Neuronal stem cell (in vitro differentiated cells): ENCODE results near the gene ASTL.

Source experiments
- DNase-seq: peaks from one replicate; pipeline ENCODE4 v3.0.0-alpha.2; 2013; ENCODE audit warnings: low spot score
- H2AFZ ChIP-seq: one replicate; pipeline ENCODE4 v1.6.1; 2013; ENCODE audit warnings: mild to moderate bottlenecking, low read length, inconsistent platforms
- H2AK5ac ChIP-seq: 2 replicates; pipeline ENCODE4 v1.6.1; 2013; ENCODE audit warnings: low read depth, mild to moderate bottlenecking, inconsistent platforms, low read length, moderate library complexity, mixed read lengths
- H2BK120ac ChIP-seq: 2 replicates; pipeline ENCODE4 v1.6.1; 2013; ENCODE audit warnings: low read depth, mild to moderate bottlenecking, inconsistent platforms, low read length, moderate library complexity, mixed read lengths
- H2BK12ac ChIP-seq: one replicate; pipeline ENCODE4 v1.6.1; 2013; ENCODE audit warnings: low read length, inconsistent platforms
- H2BK15ac ChIP-seq: 2 replicates; pipeline ENCODE4 v1.6.1; 2013; ENCODE audit warnings: mild to moderate bottlenecking, low read length, inconsistent platforms, mixed read lengths
- H2BK5ac ChIP-seq: one replicate; pipeline ENCODE4 v1.6.1; 2013; ENCODE audit warnings: inconsistent platforms, mild to moderate bottlenecking, low read length, moderate library complexity
- H3K14ac ChIP-seq: one replicate; pipeline ENCODE4 v1.6.1; 2013; ENCODE audit warnings: low read length, inconsistent platforms
- H3K18ac ChIP-seq: 2 replicates; pipeline ENCODE4 v1.6.1; 2013; ENCODE audit warnings: low read length, inconsistent platforms
- H3K23ac ChIP-seq: 2 replicates; pipeline ENCODE4 v1.6.1; 2013; ENCODE audit warnings: low read depth, mild to moderate bottlenecking, mixed read lengths, low read length, inconsistent platforms; ENCODE audit not compliant: poor library complexity
- H3K27ac ChIP-seq: replicated peaks from 3 replicates; pipeline ENCODE4 v1.5.1; 2013; ENCODE audit warnings: low read length, inconsistent platforms
- H3K27me3 ChIP-seq, 3 experiments: 2 replicates each; pipeline ENCODE4 v1.6.1; 2013; ENCODE audit warnings: low read length in 3 of 3, mild to moderate bottlenecking in 2 of 3, inconsistent platforms in 1 of 3, low read depth in 1 of 3, mixed read lengths in 1 of 3, moderate library complexity in 1 of 3; ENCODE audit not compliant: control insufficient read depth in 3 of 3, insufficient read depth in 3 of 3
- H3K36me3 ChIP-seq, 2 donors: replicated peaks in 1 of 2; 2 replicates each; pipeline ENCODE4 v1.6.1; 2013; ENCODE audit warnings: low read length in 2 of 2; ENCODE audit not compliant: control insufficient read depth in 2 of 2, insufficient read depth in 2 of 2
- H3K4ac ChIP-seq: 2 replicates; pipeline ENCODE4 v1.6.1; 2013; ENCODE audit warnings: inconsistent platforms, mild to moderate bottlenecking, low read length, moderate library complexity
- H3K4me1 ChIP-seq, 2 donors: 1 replicate in 1 of 2; 2 replicates in 1 of 2; pipeline ENCODE4 v1.6.1; 2013; ENCODE audit warnings: low read length in 2 of 2, low read depth in 1 of 2; ENCODE audit not compliant: control insufficient read depth in 2 of 2, insufficient read depth in 1 of 2
- H3K4me2 ChIP-seq: one replicate; pipeline ENCODE4 v1.6.1; 2013; ENCODE audit warnings: mild to moderate bottlenecking, low read length, inconsistent platforms; ENCODE audit not compliant: insufficient read depth, poor library complexity, severe bottlenecking
- H3K4me3 ChIP-seq, 2 donors: 2 replicates each; pipeline ENCODE4 v1.5.1; 2013; ENCODE audit warnings: low read length in 2 of 2, mild to moderate bottlenecking in 2 of 2, inconsistent platforms in 1 of 2, moderate library complexity in 1 of 2
- H3K79me1 ChIP-seq: one replicate; pipeline ENCODE4 v1.6.1; 2013; ENCODE audit warnings: low read depth, mild to moderate bottlenecking, inconsistent platforms, low read length, moderate library complexity
- H3K9ac ChIP-seq: one replicate; pipeline ENCODE4 v1.6.1; 2013; ENCODE audit warnings: mild to moderate bottlenecking, low read depth, low read length, inconsistent platforms; ENCODE audit not compliant: poor library complexity
- H3K9me3 ChIP-seq, 2 donors: replicated peaks in 1 of 2; 2 replicates each; pipeline versions ENCODE3 to v1.6.1; 2013; ENCODE audit warnings: low read length in 2 of 2, mild to moderate bottlenecking in 2 of 2, inconsistent platforms in 1 of 2, low read depth in 1 of 2, mixed read lengths in 1 of 2, moderate library complexity in 1 of 2; ENCODE audit not compliant: control insufficient read depth in 2 of 2, insufficient read depth in 1 of 2
- H4K8ac ChIP-seq: one replicate; pipeline ENCODE4 v1.6.1; 2013; ENCODE audit warnings: low read depth, mild to moderate bottlenecking, inconsistent platforms, low read length, moderate library complexity
- H4K91ac ChIP-seq: one replicate; pipeline ENCODE4 v1.6.1; 2013; ENCODE audit warnings: low read length, low read depth, mild to moderate bottlenecking, inconsistent platforms; ENCODE audit not compliant: poor library complexity
- WGBS, 2 donors: extraction: QIAGEN DNeasy Blood & Tissue Kit; methylation state at CpG; one replicate each; pipeline ENCODE4 v1.1.7; 2013; ENCODE audit warnings: missing lambda C conversion rate in 2 of 2, mixed read lengths in 1 of 2; ENCODE audit not compliant: insufficient read length in 2 of 2, insufficient replicate concordance in 1 of 2; ENCODE audit errors: extremely low coverage in 2 of 2; 5-methylcytosine and 5-hydroxymethylcytosine counted together

The ASTL gene

GRCh38 chr2:96093528-96093927 is 44.8 kb downstream of the ASTL start:
- H4K91ac ChIP-seq: no peak overlapping the region
- no peak overlapping the region for H3K14ac ChIP-seq
- H3K27me3 ChIP-seq: peaks cover 0 to 4% (median 0%) of the 10 kb centered on the region in 3 experiments
- H2BK15ac ChIP-seq: no peak overlapping the region
- H3K36me3 ChIP-seq: no peaks in the 10 kb centered on the region
- DNase-seq: no peak
- no peak overlapping the region for H3K23ac ChIP-seq
- H3K4me2 ChIP-seq: no peak overlapping the region
- H3K4me1 ChIP-seq: peaks cover 0 to 17% of the 10 kb centered on the region in 2 donors
- H2BK12ac ChIP-seq: no peak overlapping the region
- H2AFZ ChIP-seq: no peak overlapping the region
- no peak overlapping the region for H4K8ac ChIP-seq
- peaks cover 0 to 3% of the 10 kb centered on the region in 2 donors for H3K9me3 ChIP-seq
- no peak overlapping the region for H3K4me3 ChIP-seq
- H3K27ac ChIP-seq: no peak overlapping the region
- WGBS, 2 donors: no CpG with 5 or more reads among the region's 4 CpGs
- H3K9ac ChIP-seq: no peak overlapping the region
- H2BK5ac ChIP-seq: no peak overlapping the region
- peak overlapping the region; percentile 15 for H2AK5ac ChIP-seq
- H3K79me1 ChIP-seq: no peaks in the 10 kb centered on the region
- no peak overlapping the region for H3K18ac ChIP-seq
- no peak overlapping the region for H3K4ac ChIP-seq
- no peak overlapping the region for H2BK120ac ChIP-seq

DNA sequence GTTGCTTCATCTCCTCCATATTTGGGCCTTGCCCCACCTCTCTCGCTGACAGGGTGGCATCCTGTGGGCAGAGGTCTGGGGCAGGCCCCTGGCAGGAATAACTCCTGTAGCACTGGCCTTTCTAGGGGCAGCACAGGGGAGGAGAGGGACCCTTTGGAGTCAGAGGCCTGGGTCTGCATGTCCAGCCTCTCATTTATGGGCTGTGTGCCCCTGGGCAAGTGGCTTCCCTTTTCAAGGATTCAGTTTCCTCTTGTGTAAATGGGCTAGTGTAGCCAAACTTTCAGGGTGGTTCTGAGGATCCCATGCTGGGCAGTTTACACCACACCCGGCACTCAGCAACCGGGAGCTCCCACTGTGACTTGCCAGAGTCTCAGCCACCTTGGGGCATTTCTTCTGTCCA is 45.4 kb downstream of the ASTL start:
- peak overlapping the region; percentile 44 for H2AK5ac ChIP-seq
- H3K23ac ChIP-seq: no peak overlapping the region
- H2BK120ac ChIP-seq: no peak overlapping the region
- WGBS, 2 donors: no CpG with 5 or more reads among the region's 3 CpGs
- H3K27ac ChIP-seq: no peak overlapping the region
- no peak overlapping the region for H4K91ac ChIP-seq
- no peak for DNase-seq
- no peak overlapping the region for H3K4me2 ChIP-seq
- peaks cover 0 to 17% of the 10 kb centered on the region in 2 donors for H3K4me1 ChIP-seq
- no peak overlapping the region for H2BK5ac ChIP-seq
- H3K4ac ChIP-seq: no peak overlapping the region
- H3K4me3 ChIP-seq: no peak overlapping the region
- H2BK12ac ChIP-seq: no peak overlapping the region
- H2BK15ac ChIP-seq: no peak overlapping the region
- no peaks in the 10 kb centered on the region for H3K36me3 ChIP-seq
- no peaks in the 10 kb centered on the region for H3K79me1 ChIP-seq
- no peak overlapping the region for H3K18ac ChIP-seq
- H4K8ac ChIP-seq: no peak overlapping the region
- no peak overlapping the region for H2AFZ ChIP-seq
- no peak overlapping the region for H3K9ac ChIP-seq
- no peak overlapping the region for H3K14ac ChIP-seq
- peaks cover 0 to 4% (median 0%) of the 10 kb centered on the region in 3 experiments for H3K27me3 ChIP-seq
- peaks cover 0 to 3% of the 10 kb centered on the region in 2 donors for H3K9me3 ChIP-seq

DNA sequence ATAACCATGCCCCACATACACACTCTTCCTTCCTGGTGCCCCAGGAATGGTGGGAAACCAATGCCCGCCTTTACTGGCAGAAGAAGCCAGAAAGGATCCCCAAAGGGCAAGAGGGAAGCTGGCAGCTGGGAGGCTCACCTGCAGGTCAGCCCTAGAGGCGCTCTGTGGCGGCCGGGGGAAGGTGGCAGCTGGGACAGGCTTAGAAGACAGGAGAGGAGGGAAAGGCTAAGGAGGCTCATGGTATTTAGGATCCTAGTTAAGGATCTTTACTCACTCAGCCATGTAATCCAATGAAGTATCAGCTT is 45.8 kb downstream of the ASTL start:
- Histone ChIP-seq H3K4me3 (no peak overlapping the region), H2AFZ (no peak overlapping the region), H3K4ac (no peak overlapping the region), H3K9ac (no peak overlapping the region), H3K27ac (no peak overlapping the region), H2BK12ac (no peak overlapping the region), H3K23ac (no peak overlapping the region), H3K36me3 (no peaks in the 10 kb centered on the region), H2BK5ac (peak overlapping the region; percentile 61), H3K14ac (no peak overlapping the region), H3K4me2 (no peak overlapping the region), H2BK120ac (no peak overlapping the region), H3K79me1 (no peaks in the 10 kb centered on the region), H2BK15ac (peak overlapping the region; percentile 84), H2AK5ac (peak overlapping the region; percentile 73), H3K9me3 (peaks cover 0 to 3% of the 10 kb centered on the region in 2 donors), H3K18ac (no peak overlapping the region), H4K91ac (no peak overlapping the region), H3K4me1 (peaks cover 0 to 17% of the 10 kb centered on the region in 2 donors), H4K8ac (no peak overlapping the region), H3K27me3 (peaks cover 0 to 4% (median 0%) of the 10 kb centered on the region in 3 experiments)
- no CpG with 5 or more reads among the region's 4 CpGs for WGBS, 2 donors
- no peak for DNase-seq

- Histone ChIP-seq H2BK5ac (peak overlapping the region; percentile 61), H3K4me2 (no peak overlapping the region), H2AK5ac (peak overlapping the region; percentile 73), H3K36me3 (no peaks in the 10 kb centered on the region), H2AFZ (no peak overlapping the region), H3K9me3 (peaks cover 0 to 3% of the 10 kb centered on the region in 2 donors), H3K14ac (no peak overlapping the region), H3K27ac (no peak overlapping the region), H2BK15ac (peak overlapping the region; percentile 84), H3K79me1 (no peaks in the 10 kb centered on the region), H3K18ac (peak overlapping the region; percentile 53), H3K4me1 (peaks cover 0 to 17% of the 10 kb centered on the region in 2 donors), H3K4ac (no peak overlapping the region), H2BK120ac (no peak overlapping the region), H3K23ac (no peak overlapping the region), H4K8ac (no peak overlapping the region), H3K27me3 (peaks cover 0 to 4% (median 0%) of the 10 kb centered on the region in 3 experiments), H3K4me3 (no peak overlapping the region), H3K9ac (no peak overlapping the region), H4K91ac (no peak overlapping the region), H2BK12ac (no peak overlapping the region)
- no CpG with 5 or more reads among the region's 18 CpGs for WGBS, 2 donors
- DNase-seq: no peak
These were observed 46.4 kb downstream of the ASTL start for GRCh38 chr2:96091711-96092572.
